Stimulated activated CD4-positive, alpha-beta T cell treated with anti-CD3 and anti-CD28 coated beads, Interleukin-1b, Interleukin-23, amount 100 ng/mL, for 48 hours (primary cell): Measurements from ENCODE around the gene TPM2.

ENCODE experiments used
- DNase-seq: peaks from one replicate; pipeline ENCODE4 v3.0.0-alpha.2; 2020

Gene TPM2

DNA sequence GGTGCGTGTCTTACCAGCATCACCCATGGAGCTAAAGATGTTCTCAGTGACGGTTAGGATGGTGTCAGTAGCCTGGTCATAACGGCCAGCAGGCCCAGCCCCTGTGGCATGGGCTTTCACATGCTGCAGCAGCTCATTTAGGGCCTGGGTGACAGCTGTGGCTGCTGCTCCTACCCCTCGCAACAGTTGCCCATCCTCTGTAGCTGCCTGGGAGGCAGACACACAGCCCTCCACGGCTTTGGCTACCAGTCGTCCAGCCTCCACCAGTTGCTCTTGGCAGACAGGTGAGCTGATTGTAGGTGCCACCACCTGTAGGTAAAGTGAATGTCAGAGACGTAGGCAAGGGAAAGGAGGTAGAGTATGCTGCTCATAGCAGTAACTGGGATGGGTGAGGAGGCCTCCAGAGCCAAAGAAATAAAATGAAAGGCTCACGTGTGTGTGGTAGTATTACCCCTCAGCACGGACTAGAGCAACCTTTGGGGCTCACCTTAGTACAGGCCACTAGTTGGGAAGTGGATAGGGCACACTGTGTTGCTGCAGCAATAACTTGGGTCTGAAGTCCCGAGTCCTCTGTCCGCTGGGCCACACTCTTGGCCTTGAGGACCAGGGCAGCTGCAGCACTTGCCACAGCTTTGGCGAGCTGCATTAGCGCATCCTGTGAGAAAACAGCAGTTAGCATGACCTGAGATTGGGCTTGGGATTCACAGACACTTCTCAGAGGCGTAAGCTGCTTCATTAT is 27.6 kb upstream of the TPM2 start:
- no peak for DNase-seq

DNA sequence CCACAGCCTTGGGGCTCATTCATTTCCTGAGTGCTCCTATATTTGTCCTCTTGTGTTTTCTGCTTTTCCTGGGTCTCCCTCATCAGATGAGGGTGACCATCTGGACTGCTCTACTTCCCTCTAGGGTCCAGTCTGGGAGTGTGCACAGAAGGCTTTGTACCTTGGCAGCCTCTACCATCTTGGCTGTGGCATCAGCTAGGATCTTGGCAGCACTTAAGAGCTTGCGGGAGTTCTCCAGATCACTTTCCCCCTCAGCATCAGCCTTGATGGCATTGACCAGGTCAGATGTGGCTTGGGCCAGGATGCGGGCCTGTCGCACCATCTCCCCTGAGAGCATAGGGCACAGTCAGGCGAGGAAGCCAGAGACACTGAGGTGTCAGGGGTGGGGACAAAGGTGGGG is 26.5 kb upstream of the TPM2 start:
- DNase-seq, result no peak

DNA sequence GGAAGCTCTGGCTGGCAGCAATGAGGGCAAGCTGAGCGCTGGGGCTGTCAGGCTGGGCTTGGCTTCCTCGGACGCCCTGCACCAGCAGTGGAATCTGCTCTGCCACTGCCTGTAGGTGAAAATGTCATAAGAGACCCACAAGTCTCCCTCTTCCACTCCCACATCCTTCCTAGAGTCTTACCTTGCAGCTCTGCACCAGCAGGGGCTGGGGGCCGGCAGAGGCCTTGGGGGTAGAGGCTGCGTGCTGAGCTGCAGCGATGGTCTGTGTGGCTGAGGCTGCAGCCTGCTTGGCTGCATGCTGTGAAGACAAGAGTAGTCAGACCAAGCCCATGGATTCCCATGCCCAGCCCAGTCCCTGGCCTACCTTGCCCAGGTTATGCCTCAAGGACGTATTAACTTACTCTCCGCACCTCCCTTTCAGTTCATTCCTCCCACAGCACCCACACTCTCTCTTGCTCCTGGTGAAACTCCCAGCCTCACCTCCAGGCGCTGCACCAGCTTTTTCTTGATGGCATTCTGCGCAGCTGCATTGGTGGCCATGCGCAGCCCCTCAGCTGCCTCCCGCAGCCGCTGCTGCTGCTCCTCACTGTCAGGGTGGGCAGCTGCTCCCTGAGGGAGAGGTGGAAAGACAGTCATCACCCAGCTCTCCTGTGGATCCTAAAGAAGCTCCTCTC is 25.0 kb upstream of the TPM2 start:
- no peak for DNase-seq

DNA sequence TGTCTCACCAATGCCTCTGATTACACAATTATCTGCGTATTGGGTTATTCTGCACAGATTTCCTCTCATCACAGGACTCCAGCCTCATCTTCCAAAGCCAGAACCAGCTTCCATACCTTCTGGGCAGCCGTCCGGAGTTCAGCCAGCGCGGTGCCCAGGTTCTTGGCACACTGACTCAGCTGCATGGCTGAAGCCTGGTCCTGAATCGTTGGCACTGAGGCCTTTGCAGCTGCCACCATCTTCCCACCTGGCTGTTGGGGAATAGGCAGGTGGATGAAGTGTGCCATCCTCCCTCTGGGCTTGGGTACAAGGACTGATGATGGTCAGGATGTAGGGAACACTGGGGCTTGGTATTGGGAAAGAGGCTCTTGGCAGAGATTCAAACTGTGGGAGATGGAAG is 24.4 kb upstream of the TPM2 start:
- no peak for DNase-seq

DNA sequence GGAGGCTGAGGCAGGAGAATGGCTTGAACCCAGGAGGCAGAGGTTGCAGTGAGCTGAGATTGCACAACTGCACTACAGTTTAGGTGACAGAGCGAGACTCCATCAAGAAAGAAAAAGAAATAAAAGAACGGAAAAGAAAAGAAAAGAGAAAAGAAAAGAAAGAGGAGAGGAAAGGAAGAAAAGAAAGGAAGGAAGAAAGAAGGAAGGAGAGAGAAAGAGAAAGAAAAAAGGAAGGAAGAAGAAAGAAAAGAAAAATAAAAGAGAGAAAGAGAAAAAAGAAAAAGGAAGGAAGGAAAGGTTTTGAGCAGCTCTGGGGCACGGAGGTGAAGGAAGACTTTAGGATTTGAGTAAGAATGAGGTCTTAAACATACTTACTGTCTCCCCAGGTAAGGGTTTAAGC is 23.9 kb upstream of the TPM2 start:
- no peak for DNase-seq

DNA sequence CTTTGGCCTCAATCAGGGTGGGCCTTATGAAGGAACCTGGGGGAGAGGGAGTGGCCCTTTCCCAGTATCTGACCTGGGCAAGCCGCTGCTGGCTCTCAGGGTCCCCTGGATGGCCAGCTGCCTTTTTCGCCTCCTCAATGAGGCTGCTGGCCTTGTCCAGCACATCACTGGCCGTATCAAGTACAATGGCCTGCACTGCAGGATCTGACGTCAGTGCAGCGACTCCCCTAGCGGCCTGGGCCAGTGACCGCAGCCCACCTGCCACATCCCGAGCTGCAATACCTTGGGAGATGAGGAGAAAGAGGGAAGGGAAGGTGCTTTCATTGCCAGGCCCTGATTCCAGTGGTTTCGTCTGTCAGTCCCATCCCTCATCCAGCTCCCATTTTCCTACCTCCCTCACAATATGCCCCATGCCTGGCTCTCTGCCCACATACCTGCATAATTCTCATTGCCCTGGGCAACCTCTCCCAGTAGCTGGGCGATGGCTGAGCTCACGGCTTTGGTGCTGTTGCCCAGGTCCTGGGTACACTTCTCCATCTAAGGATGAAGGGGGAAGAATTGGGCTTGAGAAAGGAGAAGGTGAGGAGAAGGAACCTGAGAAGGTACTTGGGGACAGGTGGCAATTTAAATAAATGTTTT is 23.2 kb upstream of the TPM2 start:
- no peak for DNase-seq

GRCh38 chr9:35711501-35712428 is 22.0 kb upstream of the TPM2 start:
- DNase-seq, result no peak

DNA sequence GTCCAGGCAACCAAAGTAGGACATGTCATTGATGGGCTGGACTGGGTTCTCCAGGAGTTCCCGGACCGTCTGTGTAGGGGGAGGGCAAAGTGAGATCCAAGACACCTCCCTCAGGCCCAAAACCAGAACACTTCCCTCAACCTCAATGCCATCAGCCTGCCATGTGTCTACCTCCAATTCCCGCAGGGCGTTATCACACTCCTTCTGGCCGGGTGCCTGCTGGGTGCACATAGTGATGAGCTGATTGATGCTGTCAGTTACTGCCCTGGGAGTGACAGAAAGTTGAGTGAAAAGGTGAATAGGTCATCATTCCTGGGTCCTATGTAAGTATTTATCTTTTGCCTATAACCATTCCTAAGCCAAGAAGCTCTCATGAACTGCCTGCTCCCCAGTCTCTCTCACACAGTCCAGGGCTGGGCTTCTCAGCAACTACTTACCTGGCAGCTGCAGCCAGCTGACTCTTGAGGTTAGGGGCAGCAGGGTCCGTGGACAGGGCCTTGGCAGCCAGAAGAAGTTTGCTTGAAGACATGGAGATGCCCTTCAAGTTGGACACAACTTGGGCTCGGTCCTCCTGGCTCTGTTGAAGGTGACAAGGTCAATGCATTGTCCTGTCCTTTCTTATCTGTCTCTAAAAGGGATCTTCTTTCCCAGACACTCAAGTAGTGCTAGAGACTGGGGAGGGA is 21.2 kb upstream of the TPM2 start:
- no peak for DNase-seq

DNA sequence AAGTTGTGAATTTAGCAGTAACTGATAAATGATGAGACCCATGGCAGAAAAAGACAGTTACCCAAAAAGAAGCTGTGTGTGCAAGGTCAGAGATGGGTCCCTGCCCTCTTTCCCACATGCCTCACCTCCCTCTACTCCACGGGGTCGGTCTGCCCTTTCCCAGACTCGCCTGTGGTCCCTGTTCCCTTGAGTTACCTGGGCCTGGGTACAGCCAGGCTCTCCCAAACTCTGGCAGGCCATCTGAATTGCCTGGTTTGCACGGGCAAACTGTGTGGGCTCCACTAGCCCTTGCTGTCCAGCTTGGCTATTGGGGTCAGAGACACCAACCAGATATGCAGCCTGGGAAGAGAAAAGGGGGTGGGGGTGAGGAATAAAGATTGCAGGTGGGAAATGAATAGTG is 18.4 kb upstream of the TPM2 start:
- no peak for DNase-seq

DNA sequence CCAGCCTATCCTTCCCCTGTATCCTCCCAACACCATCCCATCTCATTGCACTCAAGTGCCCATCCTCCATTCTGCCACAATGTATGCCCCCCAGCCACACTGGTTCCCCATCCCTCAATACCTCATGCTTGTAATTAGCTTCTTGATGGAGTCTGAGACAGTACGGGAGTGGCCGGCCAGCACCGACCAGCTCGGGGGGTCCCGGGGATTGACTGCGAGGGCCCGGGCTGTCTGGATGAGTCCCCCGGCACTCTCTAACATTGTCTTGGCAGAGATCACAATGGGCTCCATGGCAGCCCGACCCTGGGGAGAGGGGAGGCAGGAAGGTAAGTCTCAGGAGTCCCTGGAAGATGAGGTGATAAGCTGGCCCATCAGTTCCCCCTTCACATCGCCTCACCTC is 17.2 kb upstream of the TPM2 start:
- DNase-seq, result no peak

- DNase-seq, result no peak
Observed at GRCh38 chr9:35705836-35706430, 16.2 kb upstream of the TPM2 start.

- no peak for DNase-seq
Observed at GRCh38 chr9:35705372-35705771, 15.6 kb upstream of the TPM2 start.

- no peak for DNase-seq
Observed at GRCh38 chr9:35703906-35704672, 14.4 kb upstream of the TPM2 start.

DNA sequence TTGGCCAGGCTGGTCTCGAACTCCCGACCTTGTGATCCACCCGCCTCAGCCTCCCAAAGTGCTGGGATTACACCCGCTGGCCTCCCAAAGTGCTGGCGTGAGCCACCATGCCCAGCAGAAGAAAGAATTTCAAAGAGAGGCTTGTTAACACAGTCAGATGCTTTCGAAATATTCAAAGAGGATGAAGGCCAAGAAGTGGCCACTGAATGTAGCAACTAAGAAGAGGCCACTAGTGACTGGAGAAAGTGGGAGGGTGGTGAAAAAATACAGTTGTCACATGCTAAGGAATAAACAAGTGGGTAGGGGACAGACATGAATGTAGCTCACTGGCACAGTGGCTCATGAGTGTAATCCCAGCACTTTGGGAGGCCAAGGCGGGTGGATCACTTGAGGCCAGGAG is 13.0 kb upstream of the TPM2 start:
- no peak for DNase-seq

DNA sequence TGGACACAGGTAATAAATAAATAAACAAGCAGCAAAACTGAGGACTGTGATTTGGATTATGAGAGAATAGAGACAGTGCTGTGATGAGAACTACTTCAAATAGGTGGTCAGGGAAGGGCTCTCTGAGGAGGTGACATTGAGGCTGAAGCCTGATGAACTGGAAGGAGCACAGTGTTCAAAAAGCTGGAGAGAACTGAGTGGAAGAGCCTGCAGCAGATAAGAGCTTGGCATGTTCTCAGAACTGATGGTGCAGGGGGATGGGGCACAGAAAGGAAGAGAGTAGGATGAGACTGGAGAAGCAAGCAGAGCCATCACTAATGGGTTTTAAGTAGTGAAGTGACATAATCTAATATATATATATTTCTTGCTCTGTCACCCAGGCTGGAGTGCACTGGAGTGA is 11.2 kb upstream of the TPM2 start:
- DNase-seq, result no peak

GRCh38 chr9:35700031-35700430 is 10.3 kb upstream of the TPM2 start:
- no peak for DNase-seq

- no peak for DNase-seq
Observed at GRCh38 chr9:35698231-35698630, 8.5 kb upstream of the TPM2 start.

DNA sequence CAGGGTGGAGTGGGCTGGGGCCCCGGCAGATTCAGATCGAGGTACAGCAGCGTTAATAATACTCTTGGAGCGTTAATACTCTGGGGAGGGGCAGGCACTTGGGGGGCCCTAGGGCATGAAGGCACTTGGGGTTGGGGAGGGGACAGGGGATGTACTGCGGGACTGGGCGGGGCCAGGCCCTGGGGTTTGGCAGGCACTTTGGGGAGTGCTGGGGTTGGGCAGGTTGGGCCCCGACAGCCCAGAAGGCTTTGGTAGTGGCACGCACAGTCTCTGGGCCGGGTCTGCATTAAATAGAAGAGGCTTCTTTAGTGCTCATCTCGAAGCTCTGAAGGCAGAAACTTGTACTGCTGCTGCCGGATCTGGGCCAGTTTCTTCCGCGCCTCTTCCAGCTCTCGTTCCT is 7.8 kb upstream of the TPM2 start:
- no peak for DNase-seq

- DNase-seq, result peak; percentile 40
Observed at GRCh38 chr9:35696520-35697215, 6.9 kb upstream of the TPM2 start.

DNA sequence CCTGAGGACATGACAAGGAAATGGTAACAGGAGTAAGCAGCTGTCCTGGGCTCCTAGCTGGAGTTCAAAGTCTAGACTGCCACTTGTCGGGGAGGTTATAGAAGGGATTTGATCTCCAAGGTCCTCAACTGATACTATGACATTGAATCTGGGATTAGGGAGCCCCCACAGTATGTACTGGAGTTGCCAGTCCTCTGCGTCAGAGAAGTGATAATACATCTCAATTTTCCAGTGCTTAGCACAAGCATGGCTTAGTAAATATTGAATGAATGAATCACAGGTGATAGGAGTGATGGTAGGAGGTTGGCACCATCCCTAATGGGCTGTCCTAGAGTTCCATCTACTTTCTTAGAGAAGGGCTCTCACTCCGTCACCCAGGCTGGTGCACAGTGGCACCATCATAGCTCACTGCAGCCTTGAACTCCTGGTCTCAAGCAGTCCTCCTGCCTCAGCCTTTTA is 6.2 kb upstream of the TPM2 start:
- no peak for DNase-seq
